ENCODE measurements around the gene SAE1. TPM values are rescaled to one million over a fixed set of nuclear protein-coding genes. Genes with fewer than 3 reads are reported as not detected.

Gene SAE1
- total and polyA plus RNA-seq, 2 donors from 2014 or later, result 39.5 to 49.4 TPM

DNA sequence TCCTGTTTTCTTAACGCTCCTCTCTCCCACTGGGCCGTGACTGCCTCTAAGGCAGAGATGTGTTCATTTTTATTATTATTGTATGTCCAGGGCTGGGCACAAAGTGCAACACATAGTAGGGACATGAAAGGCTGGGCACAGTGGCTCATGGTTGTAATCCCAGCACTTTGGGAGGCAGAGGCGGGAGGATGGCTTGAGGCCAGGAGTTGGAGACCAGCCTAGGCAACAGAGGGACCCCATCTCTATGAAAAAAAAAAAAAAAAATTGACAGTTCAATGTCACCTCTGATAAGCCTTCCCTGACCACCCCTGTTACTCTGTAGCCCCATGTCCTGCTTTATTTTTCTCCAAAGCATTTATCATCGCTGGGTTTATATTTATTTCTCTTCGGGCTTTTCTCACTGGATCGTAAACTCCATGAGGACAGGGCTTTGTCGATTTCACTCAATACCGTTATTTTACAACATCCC lies 481 bp upstream of the SAE1 start:
- Histone ChIP-seq H3K9me3 (ENCODE audit: control insufficient read depth in 2 of 3, insufficient read depth in 1 of 3, low read length in 3 of 3) (no peaks in the 10 kb centered on the region), H3K27ac (ENCODE audit: low read depth in 2 of 2, low read length in 2 of 2) (peak overlapping the region in 1 of 2 donors; percentile 89), H3K36me3 (ENCODE audit: control insufficient read depth in 2 of 3, insufficient read depth in 3 of 3, low read length in 3 of 3) (no peaks in the 10 kb centered on the region), H3K4me1 (ENCODE audit: control insufficient read depth in 2 of 3, insufficient read depth in 2 of 3, low read depth in 1 of 3, low read length in 3 of 3) (peaks cover 0 to 2% (median 0%) of the 10 kb centered on the region in 3 donors), H3K4me3 (ENCODE audit: low read length in 3 of 3) (peak overlapping the region; percentile 35 to 91 (median 88)), H3K27me3 (ENCODE audit: control insufficient read depth, insufficient read depth, low read length) (no peaks in the 10 kb centered on the region), H3K9ac (ENCODE audit: low read length in 3 of 3) (no peak overlapping the region)
- FAIRE-seq (no peak), DNase-seq (no peak)
- intact Hi-C loops (cut with DNase I), result no loop called here
- TF ChIP-seq, protein P1, sequence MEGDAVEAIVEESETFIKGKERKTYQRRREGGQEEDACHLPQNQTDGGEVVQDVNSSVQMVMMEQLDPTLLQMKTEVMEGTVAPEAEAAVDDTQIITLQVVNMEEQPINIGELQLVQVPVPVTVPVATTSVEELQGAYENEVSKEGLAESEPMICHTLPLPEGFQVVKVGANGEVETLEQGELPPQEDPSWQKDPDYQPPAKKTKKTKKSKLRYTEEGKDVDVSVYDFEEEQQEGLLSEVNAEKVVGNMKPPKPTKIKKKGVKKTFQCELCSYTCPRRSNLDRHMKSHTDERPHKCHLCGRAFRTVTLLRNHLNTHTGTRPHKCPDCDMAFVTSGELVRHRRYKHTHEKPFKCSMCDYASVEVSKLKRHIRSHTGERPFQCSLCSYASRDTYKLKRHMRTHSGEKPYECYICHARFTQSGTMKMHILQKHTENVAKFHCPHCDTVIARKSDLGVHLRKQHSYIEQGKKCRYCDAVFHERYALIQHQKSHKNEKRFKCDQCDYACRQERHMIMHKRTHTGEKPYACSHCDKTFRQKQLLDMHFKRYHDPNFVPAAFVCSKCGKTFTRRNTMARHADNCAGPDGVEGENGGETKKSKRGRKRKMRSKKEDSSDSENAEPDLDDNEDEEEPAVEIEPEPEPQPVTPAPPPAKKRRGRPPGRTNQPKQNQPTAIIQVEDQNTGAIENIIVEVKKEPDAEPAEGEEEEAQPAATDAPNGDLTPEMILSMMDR (IDR thresholded peaks at IDR 0.05; ENCODE audit: borderline replicate concordance, extremely low read depth, insufficient read depth), result no peak

DNA sequence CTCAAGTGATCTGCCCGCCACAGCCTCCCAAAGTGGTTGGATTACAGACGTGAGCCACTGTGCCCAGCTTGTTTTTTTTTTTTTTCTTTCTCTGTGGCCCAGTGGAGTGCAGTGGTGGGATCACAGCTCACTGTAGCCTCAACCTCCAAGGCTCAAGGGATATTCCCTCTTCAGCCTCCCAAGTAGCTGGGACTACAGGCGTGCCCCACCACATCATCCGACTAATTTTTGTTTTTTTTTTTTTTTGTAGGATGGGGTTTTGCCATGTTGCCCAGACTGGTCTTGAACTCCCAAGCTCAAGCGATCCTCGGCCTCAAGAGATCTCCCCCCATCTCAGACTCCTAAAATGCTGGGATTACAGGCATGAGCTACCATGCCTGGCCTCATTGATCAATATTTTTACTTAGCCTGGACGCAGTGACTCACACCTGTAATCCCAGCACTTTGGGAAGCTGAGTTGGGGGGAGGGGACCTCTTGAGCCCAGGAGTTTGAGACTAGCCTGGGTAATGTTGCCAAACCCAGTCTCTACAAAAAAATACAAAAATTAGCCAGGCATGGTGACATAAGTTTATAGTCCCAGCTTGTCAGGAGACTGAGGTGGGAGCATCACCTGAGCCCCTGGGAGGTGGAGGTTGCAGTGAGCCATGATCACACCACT lies 1.7 kb downstream of the SAE1 start:
- FAIRE-seq, result no peak
- no peak overlapping the region for H3K4me3 ChIP-seq (ENCODE audit: low read length in 3 of 3)

DNA sequence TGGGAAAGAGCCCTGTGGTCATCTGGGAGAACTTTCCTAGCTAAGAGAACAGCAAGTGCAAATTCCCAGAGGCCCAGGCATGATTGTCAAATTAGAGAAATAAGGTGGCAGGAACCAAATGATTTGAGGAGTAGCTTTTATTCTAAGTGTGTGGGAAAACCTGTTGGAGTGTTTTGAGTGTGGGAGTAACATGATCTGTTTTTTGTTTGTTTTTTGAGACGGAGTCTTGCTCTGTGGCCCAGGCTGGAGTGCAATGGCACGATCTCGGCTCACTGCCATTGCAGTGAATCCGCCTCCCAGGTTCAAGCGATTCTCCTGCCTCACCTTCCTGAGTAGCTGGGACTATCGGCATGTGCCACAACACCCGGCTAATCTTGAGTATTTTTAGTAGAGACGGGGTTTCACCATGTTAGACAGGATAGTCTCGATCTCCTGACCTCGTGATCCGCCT lies 2.4 kb downstream of the SAE1 start:
- Histone ChIP-seq H3K9ac (ENCODE audit: low read length in 3 of 3) (no peak overlapping the region), H3K4me3 (ENCODE audit: low read length in 3 of 3) (no peak overlapping the region), H3K36me3 (ENCODE audit: control insufficient read depth in 2 of 3, insufficient read depth in 3 of 3, low read length in 3 of 3) (no peaks in the 10 kb centered on the region), H3K4me1 (ENCODE audit: control insufficient read depth in 2 of 3, insufficient read depth in 2 of 3, low read depth in 1 of 3, low read length in 3 of 3) (no peaks in the 10 kb centered on the region), H3K9me3 (ENCODE audit: control insufficient read depth in 2 of 3, insufficient read depth in 1 of 3, low read length in 3 of 3) (no peaks in the 10 kb centered on the region), H3K27me3 (ENCODE audit: control insufficient read depth, insufficient read depth, low read length) (no peaks in the 10 kb centered on the region), H3K27ac (ENCODE audit: low read depth in 2 of 2, low read length in 2 of 2) (no peak overlapping the region)
- DNase-seq (no peak), FAIRE-seq (no peak)
- intact Hi-C loops (cut with DNase I), result no loop called here
- TF ChIP-seq, protein P1 (IDR thresholded peaks at IDR 0.05; ENCODE audit: borderline replicate concordance, extremely low read depth, insufficient read depth), result no peak

More for the DNA sequence above, 1.7 kb downstream of the SAE1 start:
- DNase-seq, result no peak
- no peak overlapping the region for H3K9ac ChIP-seq (ENCODE audit: low read length in 3 of 3)
- no peak overlapping the region for H3K27ac ChIP-seq (ENCODE audit: low read depth in 2 of 2, low read length in 2 of 2)
- intact Hi-C loops (cut with DNase I), result no loop called here
- H3K4me1 ChIP-seq (ENCODE audit: control insufficient read depth in 2 of 3, insufficient read depth in 2 of 3, low read depth in 1 of 3, low read length in 3 of 3), result no peaks in the 10 kb centered on the region
- no peaks in the 10 kb centered on the region for H3K9me3 ChIP-seq (ENCODE audit: control insufficient read depth in 2 of 3, insufficient read depth in 1 of 3, low read length in 3 of 3)
- H3K27me3 ChIP-seq (ENCODE audit: control insufficient read depth, insufficient read depth, low read length), result no peaks in the 10 kb centered on the region
- TF ChIP-seq, protein P1 (IDR thresholded peaks at IDR 0.05; ENCODE audit: borderline replicate concordance, extremely low read depth, insufficient read depth), result no peak
- H3K36me3 ChIP-seq (ENCODE audit: control insufficient read depth in 2 of 3, insufficient read depth in 3 of 3, low read length in 3 of 3), result no peaks in the 10 kb centered on the region

Data from kidney (tissue), 14 donors.